Endothelial cell of hepatic sinusoid (primary cell): ENCODE results near the gene CTSW.

Experiments used
- in situ Hi-C: cut with HindIII; loops from 2 replicates; pipeline ENCODE4 v1.10.0; 2017; ENCODE audit warnings: low sequenced_read_pairs

Gene CTSW

DNA sequence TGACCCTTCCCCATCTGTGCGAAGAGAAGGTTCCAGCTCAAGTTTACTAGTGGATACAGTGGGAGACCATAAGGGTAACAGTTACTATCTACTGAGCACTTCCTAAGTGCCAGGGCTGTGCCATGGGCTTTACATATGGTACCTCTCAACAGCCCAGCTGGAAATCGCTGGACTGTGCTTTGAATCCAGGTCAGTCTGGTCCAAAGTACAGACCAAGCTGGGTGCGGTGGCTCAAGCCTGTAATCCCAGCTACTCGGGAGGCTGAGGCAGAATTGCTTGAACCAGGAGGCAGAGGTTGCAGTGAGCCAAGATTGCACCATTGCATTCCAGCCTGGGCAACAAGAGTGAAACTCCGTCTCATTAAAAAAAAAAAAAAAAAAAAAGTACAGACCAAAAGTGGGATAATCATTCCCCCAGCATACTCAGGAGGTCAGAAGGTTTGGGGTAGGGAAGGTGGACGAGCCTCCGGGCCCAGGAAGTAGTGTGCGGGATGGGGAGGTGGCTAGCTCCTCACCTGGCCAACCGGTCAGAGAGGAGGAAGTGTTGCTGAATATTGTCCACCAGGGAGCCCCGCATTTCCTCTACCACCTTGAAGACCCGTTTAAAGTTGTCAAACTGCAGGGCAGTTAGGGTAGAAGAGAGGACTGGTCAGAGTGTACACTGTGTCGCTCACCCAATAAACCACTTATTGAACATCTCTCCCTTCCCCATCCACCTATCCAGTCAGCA is 6.3 kb downstream of the CTSW start:
- in situ Hi-C loops: no loop called here

DNA sequence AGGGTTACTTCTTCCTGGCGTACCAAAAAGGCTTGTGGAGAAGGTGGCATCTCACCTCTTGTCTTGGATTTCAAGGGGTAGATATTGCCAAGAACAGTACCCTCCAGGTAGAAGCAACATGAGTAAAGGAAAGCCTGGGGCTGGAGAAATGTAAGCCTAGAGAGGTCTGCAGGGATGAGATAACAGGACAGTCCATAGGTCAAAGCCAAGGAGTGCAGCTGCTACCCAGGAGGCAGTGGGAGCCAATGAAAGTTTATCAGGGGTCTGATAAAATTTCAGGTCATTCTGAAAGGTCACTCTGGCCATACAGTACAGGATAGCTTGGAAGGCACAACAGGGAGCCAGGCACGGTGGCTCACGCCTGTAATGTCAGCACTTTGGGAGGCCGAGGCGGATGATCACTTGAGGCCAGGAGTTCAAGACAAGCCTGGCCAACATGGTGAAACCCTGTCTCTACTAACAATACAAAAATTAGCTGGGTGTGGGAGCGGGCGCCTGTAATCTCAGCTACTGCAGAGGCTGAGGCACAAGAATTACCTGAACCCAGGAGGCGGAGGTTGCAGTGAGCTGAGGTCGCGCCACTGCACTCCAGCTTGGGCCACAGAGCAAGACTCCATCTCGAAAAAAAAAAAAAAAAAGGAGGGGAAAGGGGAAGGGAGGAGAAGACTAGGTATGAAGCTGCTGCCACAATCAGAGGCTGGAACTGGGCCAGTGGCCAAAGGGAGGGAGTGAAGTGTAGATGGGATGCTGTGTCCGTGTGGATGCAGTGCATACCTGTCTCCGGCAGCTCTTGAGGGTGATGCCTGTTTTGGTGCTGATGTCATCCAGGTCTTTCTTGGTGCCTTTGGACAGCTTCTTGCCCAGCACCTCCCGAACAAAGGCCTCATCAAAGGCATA is 7.4 kb downstream of the CTSW start:
- in situ Hi-C loops: no loop called here

DNA sequence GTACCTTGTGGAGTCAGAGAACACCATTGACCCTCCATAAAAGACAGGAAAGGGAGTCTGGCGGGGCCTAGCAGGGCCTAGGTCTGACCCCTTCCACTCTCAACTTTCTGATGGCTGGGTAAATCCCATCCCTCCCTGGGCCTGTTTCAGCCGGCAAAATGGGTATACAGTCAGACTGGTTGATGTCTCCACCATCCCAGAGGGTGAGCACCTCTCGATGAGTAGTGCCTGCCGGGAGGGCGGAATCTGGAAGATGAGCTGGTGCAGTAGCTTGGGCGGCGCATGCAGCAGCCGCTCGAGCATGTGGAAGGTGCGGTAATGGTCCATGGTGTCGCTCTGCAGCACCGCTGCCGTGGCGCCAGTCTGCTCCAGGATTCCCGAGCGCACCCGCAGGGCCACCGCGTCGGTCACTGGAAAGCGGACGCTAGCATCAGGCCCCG is 8.1 kb downstream of the CTSW start:
- in situ Hi-C loops: no loop called here

DNA sequence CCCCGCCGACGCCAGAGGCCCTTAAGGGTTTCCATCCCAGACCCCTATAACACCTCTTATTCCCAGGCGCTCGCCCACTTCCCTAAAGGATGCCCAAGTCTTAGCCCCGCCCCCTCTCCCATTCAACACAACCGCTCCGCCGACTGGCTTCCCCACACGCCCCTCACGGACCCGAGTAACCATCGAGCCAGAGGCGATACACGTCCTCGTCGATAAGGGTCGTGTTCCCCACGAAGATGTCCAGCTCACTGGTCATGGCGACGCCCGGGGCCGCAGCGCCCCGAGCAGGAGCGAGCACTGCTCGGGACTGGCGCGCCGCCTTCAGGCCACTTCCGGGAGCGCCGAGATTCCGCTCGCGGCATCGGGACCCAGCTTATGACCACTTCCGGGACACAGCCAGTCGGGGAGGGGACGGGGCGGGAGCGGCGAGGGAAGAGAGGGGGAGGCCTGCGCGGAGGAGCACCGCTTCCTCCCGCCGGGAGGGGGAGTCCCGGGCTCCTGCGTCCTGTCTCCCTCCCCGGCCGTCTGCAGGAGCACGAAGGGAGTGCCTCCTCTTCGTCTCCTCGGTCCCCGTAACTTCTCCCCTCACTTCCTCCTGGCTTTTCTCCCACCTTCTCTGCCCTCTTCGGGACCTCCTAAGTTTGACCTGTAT is 8.7 kb downstream of the CTSW start, which contains the start of gene FIBP:
Gene FIBP, minus strand, starts transcription at position 309 of the 652 bp plus-strand sequence. Its CDS starts 53 bp downstream, at position 256.
- in situ Hi-C loops: no loop called here

DNA sequence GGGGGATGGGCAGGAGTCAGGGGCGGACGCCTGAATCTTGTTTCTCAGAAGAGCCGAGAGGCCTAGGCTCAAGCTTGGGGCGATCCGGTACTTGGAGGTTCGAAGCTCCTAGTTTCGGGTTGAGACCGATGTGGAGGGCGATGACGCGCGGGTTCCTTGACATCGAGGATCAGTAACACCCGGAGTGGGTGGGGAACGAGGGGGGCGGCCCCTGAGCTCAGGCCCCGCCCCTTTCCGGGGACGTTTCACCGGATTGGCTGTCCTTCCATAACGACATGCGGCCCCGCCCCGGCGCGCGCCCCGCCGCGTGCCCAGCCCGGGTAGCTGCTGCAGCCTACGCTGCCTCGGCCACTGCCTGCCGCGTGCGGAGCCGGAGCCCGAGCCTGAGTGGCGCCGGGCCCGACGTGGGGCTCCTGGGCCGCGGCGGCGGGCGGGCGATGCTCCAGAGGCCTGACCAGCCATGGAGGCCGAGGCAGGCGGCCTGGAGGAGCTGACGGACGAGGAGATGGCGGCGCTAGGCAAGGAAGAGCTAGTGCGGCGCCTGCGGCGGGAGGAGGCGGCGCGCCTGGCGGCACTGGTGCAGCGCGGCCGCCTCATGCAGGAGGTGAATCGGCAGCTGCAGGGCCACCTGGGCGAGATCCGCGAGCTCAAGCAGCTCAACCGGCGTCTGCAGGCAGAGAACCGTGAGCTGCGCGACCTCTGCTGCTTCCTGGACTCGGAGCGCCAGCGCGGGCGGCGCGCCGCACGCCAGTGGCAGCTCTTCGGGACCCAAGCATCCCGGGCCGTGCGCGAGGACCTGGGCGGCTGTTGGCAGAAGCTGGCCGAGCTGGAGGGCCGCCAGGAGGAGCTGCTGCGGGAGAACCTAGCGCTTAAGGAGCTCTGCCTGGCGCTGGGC is 10.9 kb downstream of the CTSW start, which contains the start of gene CCDC85B:
Gene CCDC85B, plus strand, starts transcription at position 350 of the 895 bp plus-strand sequence. Its CDS starts 111 bp downstream, at position 461.
- in situ Hi-C loops: loop anchor here (10.0 kb wide), 1 partner anchor 256 kb away; the partner anchor contains the start of gene SIPA1

DNA sequence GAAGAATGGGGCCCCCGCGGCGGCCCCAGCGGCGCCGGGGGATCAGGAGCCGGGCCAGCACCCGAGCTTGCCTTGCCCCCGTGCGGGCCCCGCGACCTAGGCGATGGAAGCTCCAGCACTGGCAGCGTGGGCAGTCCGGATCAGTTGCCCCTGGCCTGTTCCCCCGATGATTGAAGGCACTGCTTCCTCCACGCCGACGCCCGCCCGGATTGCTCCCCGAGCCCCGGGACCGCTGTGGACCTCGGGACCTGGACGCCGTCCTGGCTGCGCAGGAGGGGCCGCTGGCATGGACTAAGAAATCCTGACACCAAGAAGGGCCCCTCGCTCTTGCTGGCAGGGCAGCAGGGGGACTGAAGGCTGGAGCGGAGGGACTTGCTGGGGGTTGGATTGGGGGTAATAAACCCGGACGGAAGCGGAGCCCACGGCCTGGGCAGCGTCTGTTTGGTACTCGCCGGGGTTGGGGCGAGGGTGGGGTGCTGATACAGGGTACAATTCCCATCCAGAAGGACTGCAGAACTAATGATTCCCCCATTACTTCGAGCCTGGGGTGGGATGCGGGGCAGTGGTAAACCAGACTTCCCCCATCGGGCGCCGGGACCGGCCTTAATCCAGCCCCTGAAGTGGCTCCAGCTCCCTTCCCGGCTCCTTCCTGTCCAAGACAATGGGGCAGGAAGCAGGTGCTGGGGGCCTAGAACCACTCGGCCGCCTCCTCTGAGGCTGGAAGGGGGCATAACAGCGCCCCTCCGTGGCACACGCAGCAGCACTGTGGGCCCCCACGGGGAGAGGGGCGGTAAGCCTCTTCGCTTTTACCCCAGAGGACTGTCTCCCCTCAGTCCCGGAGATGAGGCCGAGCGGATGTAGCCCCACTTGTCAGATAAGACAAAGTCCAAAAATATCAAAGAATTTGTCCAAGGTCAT is 11.8 kb downstream of the CTSW start:
- in situ Hi-C loops: loop anchor here (10.0 kb wide), 1 partner anchor 257 kb away; the partner anchor contains the start of gene SIPA1

DNA sequence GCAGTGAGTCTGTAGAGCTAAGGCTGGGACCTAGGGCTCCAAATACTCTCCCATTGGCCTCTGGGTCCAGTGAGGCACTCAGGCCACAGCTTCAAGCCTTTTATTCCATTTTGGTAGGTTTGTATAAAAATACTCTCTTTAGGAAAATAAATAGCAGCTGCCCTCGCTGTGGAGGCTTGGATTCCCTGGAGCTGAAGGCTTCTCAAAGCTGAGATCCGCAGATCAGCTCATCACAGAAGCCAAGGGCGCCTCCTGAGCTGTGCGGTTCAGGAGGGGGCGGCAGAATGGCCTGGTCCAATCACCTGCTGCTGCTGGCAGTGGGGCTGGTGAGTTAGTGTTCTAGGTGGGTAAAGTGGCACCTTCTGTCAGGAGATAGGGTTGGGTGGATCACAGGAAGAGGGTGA is 12.5 kb downstream of the CTSW start:
- in situ Hi-C loops: loop anchor here (10.0 kb wide), 1 partner anchor 257 kb away; the partner anchor contains the start of gene SIPA1

DNA sequence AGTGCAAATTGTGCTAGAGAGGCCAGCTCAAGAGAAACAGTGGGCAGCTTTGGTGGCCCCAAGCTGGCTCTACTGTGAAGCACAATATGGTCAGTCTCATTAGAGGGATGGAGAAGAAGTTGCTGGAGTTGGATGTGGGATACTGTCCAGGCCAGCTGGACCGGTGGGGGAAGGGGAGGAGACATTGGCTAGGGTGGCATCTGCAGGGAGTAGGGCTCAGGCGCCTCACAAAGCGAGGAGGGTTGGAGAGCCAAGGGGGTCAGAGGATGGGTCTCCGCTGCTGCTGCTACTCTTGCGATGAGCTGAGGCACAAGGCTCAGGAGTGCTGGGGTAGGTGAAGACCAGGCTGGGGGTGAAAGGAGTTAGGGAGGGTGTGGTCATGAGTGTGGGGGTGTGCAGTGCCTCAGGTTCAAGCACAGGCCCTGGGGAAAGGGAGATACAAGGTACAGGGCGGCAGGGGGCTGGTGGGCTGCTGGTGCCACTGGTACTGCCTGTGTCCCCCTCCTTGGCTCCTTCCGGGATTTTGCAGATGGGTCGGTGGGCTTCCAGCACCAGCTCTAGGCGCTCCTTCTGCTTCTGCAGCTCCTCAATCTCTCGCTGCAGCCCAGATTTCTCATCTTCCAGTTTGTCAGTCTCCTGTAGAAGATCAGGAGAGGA is 13.2 kb downstream of the CTSW start:
- in situ Hi-C loops: loop anchor here (10.0 kb wide), 1 partner anchor 258 kb away; the partner anchor contains the start of gene SIPA1

DNA sequence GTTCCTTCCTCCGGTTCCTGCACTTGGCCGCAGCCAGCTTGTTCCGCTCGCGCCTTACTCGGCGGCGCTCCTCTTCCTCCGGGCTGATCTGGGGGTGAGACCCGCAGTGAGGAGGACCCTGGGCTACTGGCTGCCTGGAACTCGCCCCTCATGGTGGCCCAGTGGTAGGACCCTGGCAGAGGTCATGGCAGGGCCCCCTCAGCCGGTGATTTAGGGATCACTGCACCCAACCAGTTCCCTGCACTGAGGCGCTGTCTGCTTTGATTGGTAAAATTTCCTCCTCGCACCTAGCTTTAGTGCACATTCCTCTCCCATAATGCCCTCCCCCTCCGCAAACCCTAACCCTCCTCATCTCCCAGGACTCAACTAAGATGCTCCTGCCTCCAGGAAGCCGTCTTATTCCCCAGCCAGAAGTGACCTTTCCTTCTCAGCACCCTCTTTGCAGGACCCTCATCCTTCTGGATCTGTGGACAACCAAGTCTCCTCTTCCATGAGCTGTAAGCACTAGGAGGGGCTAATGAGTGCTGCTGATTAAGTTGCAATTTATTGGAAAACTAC is 14.5 kb downstream of the CTSW start:
- in situ Hi-C loops: loop anchor here (10.0 kb wide), 1 partner anchor 259 kb away; the partner anchor contains the start of gene SIPA1

DNA sequence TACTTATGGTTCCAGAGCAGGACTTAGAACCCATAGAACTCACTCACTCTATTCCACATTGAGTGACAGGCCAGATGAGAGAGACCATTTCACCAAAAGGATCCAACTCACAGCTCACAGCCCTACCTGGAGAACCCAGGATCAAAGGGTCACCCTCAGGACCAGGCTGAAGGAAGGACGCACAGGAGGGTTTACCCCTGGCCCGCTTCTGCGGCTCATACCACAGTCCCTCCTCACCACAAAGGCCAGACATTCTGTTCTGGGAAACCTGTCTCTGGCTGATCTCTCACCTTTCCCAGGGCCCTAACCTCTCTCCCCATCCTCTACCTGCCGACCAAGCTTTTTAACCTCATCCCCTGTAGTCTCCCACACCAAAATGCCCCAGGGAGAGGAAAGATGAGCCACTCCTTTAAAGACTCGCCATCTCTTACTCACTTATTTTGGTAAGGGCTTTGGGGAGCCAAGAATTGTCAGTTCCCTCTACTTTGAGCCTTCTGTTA is 15.9 kb downstream of the CTSW start:
- in situ Hi-C loops: loop anchor here (5.0 to 10.0 kb wide), 2 partner anchors 42 to 261 kb away; partner anchors contain the start of gene SIPA1

DNA sequence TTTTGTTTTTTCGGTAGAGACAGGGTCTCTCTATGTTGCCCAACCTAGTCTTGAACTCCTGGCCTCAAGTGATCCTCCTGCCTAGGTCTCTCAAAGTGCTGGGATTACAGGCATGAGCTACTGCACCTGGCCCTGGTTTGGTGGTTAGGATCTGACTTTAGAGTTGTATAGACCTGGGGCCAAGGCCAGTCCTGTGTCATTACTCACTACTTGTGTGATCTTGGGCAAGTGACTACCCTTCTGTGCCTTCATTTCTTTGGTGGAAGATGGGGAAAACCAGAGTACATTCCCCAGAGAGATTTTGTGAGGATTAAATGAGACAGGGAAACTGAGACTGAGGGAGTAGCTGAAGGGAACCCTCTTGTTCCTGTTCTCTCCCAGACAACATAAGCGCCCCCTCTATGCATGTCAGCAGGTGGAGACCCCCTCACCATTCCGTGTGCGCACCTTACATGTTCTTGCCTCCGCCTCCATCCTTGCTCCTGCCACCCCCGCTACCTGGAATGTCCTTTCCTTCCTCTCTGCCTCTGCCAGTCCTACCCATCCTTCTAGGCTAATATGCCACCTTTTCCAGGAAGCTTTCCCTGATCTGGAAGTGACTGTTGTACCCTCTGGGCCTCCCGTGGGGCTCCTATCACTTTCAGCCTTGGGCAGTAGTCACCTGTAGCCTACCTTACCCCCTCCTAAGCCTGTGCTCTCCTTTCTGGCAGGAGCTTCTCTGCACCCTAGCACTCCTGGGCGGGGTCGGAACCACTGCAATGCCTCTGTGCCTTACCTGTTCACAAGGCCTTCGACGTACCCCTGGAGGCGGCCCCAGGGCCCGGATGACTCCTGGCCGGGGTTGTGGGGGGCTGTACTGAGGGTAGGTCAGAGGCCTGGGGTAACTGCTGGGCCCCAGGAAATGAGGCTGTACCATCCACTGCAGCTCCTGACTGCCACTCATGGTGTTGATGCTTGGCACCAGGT is 16.7 kb downstream of the CTSW start:
- in situ Hi-C loops: loop anchor here (5.0 to 10.0 kb wide), 2 partner anchors 41 to 262 kb away; partner anchors contain the start of gene SIPA1

DNA sequence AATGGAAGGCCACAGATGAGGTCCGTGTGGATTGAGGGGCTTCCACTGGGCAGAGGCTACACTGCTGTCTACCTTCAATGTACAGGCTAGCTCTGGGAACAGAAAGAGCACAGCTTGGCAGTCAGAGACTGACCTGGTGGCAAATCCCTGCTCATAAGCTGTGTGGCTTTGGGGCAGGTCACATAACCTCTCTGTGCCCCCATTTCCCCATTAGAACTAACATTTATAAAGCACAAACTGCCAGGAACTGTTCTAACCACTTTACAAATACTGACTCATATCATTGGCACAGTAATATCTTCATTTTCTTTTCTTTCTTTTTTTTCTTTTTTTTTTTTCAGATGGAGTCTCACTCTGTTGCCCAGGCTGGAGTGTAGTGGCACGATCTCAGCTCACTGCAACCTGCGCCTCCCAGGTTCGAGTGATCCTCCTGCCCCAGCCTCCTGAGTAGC is 17.4 kb downstream of the CTSW start:
- in situ Hi-C loops: loop anchor here (5.0 to 10.0 kb wide), 2 partner anchors 40 to 262 kb away; partner anchors contain the start of gene SIPA1

DNA sequence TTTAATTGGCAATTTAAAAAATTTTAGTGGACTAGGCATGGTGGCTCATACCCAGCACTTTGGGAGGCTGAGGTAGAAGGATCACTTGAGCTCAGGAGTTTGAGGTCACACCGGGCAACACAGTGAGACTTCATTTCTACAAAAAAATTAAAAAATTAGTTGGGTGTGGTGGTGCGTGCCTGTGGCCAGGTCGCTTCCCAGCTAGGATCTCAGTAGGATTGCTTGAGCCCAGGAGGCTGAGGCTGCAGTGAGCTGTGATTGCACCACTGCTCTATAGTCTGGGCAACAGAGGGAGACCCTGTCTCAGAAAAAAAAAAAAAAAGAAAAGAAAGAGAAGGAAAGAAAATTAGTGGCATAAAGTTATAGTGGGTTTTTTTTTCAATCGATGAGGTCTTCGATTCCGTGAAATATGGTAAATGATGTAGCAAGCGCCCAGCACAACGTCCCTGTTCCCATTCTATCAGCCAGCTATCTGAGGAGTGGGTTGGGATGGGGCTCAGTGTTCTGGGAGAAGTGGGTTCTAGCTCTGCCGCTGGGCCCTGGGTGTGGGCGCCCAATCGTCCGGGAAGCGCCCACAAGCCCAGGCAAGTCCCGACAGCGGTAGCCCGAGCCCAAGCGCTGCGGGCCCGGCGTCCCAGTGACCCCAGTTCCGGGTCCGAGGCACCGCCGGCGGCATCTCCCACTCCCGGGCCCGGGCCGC is 19.2 kb downstream of the CTSW start:
- in situ Hi-C loops: loop anchor here (5.0 to 10.0 kb wide), 2 partner anchors 38 to 264 kb away; partner anchors contain the start of gene SIPA1

DNA sequence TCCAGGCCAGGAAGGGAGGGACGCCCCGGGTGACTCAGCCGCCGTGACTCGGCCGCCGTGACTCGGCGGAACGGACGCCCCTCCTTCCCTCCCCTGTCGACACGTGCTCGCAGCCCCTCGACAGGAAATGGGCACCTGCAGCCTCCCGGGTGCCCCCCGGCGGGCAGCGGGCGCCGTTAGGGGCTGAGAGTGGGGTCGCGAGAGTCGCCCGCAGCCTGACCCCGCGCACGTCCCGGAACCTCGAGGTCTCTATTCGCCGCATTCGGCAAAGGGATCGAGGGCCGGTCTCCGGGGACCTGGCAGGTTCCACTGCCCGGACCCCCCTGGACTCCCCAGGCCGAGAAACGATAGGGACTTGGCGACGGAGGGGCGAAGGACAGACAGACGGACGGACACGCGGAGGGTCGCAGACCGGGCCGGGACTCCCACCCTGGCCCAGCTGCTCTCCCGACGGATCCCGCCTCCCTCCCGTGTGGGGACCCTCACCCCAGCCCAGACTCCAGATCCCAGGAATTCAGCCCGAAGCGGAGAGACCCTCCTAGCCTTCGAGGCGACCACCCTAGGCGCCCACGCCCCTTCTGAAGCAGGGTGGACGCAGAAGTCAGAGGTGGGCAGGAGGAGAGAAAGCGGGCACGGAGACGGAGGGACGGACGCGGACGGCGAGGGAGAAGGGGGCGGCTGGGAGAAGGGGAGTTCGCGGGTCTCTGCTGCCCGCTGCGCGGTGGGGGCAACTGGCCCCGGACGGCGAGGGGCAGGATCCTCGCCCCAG is 19.9 kb downstream of the CTSW start:
- in situ Hi-C loops: loop anchor here (5.0 to 10.0 kb wide), 2 partner anchors 38 to 265 kb away; partner anchors contain the start of gene SIPA1
